Aortic smooth muscle cell (primary cell): ENCODE data around the gene CASP8. TPM values are rescaled to one million over a fixed set of nuclear protein-coding genes. Genes with fewer than 3 reads are reported as not detected.

Experiments
- total RNA-seq: library from RNA; depleted of rRNA; stranded (reverse); fragments of >200 nt; gene quantifications from 2 replicates; pipeline ENCODE4 v1.2.3, GENCODE V29; 2014

CASP8 gene
- total RNA-seq: 18.9 and 27.9 TPM in 2 replicates

GRCh38 chr2:201260302-201260800 is at the start of gene CASP8:
Gene CASP8, plus strand, starts transcription at chr2:201260536. Its CDS starts 5,951 bp downstream, at chr2:201266487.

Other genes with a start within 250 kb of the CASP8 start
- 9.1 and 9.5 TPM in 2 replicates for gene HYCC2, start 188.9 kb upstream of the CASP8 start, total RNA-seq
- 147 and 151 TPM in 2 replicates for gene NDUFB3, start 188.5 kb upstream of the CASP8 start, total RNA-seq
- gene CFLAR, start 144.4 kb upstream of the CASP8 start, total RNA-seq: 85.8 and 90.0 TPM in 2 replicates
- 7.6 and 8.7 TPM in 2 replicates for gene CASP10, start 77.4 kb upstream of the CASP8 start, total RNA-seq
- 1.6 and 1.8 TPM in 2 replicates for gene FLACC1, start 96.8 kb downstream of the CASP8 start, total RNA-seq
- 85.3 and 101 TPM in 2 replicates for gene TRAK2, start 190.9 kb downstream of the CASP8 start, total RNA-seq
- 35.8 and 38.3 TPM in 2 replicates for gene STRADB, start 191.2 kb downstream of the CASP8 start, total RNA-seq